RWPE1 (cell line): ENCODE results near the gene NEK3.

Experiments used
- CTCF ChIA-PET: fragments of 350-600 bp; sonication (Branson Sonifier 250); formaldehyde crosslinking; extraction: SDS; loops from one replicate; lab custom pipeline; 2021; lab: Yijun Ruan, JAX
- POLR2A ChIA-PET: fragments of 400-600 bp; formaldehyde crosslinking; extraction: SDS; loops from one replicate; lab custom pipeline; 2020; ENCODE audit warnings: antibody characterized with exemption; ENCODE audit not compliant: low non-redundant PET; lab: Yijun Ruan, JAX
- DNase-seq: peaks from one replicate; pipeline ENCODE4 v3.0.0; 2012; ENCODE audit warnings: low spot score
- H3K27ac ChIP-seq: fragments of 450-650 bp; 2 replicates; pipeline ENCODE4 v1.5.1; 2017
- TF ChIP-seq, protein P1 (sequence below): fragments of 450-650 bp; conservative IDR thresholded peaks from 2 replicates; pipeline ENCODE4 v1.5.1; 2017; ENCODE audit warnings: low read depth, mild to moderate bottlenecking

The NEK3 gene

DNA sequence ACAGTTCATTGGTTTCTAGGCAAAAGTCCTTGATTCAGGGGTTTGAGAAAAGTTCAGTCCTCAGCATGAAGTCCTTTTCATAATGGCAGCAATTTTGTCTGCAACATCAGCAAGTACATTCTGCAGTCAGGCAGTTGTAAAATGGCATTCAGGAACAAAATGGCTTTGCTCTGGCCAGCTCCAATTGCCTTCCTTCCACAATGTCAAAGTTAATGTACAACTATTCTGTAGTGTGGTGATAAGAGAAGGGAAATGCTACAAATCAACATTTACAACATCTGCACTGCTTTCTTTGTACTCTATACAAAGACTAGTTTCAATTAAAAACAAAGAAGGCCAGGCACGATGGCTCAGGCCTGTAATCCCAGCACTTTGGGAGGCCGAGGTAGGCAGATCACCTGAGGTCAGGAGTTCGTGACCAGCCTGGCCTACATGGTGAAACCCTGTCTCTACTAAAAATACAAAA lies 1.8 kb upstream of the NEK3 start:
- TF ChIP-seq, protein P1, sequence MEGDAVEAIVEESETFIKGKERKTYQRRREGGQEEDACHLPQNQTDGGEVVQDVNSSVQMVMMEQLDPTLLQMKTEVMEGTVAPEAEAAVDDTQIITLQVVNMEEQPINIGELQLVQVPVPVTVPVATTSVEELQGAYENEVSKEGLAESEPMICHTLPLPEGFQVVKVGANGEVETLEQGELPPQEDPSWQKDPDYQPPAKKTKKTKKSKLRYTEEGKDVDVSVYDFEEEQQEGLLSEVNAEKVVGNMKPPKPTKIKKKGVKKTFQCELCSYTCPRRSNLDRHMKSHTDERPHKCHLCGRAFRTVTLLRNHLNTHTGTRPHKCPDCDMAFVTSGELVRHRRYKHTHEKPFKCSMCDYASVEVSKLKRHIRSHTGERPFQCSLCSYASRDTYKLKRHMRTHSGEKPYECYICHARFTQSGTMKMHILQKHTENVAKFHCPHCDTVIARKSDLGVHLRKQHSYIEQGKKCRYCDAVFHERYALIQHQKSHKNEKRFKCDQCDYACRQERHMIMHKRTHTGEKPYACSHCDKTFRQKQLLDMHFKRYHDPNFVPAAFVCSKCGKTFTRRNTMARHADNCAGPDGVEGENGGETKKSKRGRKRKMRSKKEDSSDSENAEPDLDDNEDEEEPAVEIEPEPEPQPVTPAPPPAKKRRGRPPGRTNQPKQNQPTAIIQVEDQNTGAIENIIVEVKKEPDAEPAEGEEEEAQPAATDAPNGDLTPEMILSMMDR: no peak
- no peak for DNase-seq
- H3K27ac ChIP-seq: no peak overlapping the region
- ChIA-PET POLR2A (no interaction called here), CTCF (no interaction called here)

DNA sequence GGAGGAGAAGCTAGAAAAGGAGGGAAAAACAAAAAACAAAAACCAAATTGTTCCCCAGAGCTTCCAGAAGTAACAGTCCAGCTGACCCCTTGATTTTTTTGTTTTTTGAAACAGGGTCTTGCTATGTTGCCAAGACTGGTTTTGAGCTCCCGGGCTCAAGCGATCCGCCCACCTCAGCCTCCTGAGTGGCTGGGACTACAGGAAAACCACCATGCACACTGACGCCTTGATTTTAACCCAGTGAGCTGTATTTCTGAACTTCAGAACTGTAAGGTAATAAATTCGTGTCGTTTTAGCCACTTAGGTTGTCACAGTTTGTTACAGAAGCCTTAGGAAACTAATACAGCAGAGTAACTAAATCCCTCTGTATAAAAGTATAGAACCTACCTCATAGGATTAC lies 1.1 kb upstream of the NEK3 start:
- TF ChIP-seq, protein P1: no peak
- CTCF ChIA-PET: interaction anchor here (0.7 kb wide), 1 partner anchor 290 kb away, joined by 4 read pairs; the partner anchor contains the start of gene VPS36
- no peak overlapping the region for H3K27ac ChIP-seq
- DNase-seq: no peak
- POLR2A ChIA-PET: no interaction called here

DNA sequence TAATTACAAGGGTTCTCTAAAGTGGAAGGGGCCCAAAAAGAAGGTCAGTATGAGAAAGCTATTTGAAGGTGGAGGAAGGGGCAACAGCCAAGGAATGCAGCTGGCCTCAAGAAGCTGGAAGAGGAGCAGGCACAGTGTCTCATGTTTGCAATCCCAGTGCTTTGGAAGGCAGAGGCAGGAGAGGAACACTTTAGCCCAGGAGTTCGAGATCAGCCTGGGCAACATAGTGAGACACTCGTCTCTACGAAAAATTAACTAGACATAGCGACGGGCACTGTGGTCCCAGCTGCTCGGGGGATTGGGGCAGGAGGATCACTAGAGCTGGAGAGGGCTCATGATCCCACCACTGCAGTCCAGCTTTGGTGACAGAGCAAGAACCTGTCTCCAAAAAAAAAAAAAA lies 656 bp upstream of the NEK3 start:
- H3K27ac ChIP-seq: no peak overlapping the region
- TF ChIP-seq, protein P1: no peak
- POLR2A ChIA-PET: no interaction called here
- CTCF ChIA-PET: interaction anchor here (1.5 kb wide), 1 partner anchor 291 kb away, joined by 4 read pairs; no protein-coding TSS in a partner anchor
- DNase-seq: no peak

DNA sequence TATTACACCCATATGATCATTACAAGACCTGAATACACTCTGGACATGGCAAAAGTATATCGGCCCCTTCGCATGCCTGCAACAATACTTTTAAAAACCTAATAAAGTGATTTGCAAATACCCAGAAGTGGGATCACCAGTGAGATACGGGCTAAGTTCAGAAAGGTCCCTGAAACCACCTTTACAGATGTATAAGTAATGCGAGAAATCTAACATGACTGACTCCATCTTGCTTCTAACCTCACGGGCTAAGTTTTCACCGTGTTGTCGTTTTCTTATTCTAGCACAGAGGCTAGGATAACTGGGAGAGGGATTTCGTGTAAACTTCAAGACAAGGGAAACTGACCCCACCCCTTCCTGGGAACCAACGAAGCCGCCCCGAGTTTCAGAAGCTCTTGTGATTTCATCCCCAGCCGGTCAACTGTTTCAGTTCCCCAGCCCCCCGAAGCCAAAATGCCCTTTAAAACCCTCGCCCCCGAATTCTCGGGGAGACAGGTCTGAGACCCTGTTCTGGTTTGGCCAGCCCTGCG lies 703 bp downstream of the NEK3 start:
- ChIA-PET CTCF (interaction anchor here (1.3 to 1.5 kb wide), 2 partner anchors 13 to 292 kb away, joined by 3 to 4 read pairs; no protein-coding TSS in a partner anchor), POLR2A (no interaction called here)

DNA sequence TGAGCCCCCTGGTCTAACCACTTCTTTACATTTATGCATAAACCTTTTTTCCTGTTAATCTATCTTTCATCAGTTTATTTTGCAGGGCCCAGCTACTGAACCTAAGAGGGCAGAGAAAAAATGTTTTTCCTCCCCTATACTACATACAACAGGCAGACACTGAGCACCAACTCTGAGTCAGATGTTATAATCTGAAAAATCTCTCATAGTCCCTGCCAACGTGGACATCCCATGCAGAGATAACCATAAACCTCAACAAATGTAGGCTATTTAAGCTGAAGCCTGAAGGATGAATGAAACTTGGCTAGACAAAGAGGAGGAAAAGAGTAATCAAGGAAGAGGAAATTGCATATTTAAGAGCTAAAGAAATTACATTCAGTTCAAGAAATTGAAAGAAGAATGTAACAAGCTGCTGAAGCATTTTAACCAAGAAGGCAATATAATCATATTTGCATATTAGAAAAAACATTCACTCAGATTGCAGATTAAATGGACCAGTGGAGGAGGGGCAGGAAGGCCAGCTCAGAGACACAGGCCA lies 2.6 kb downstream of the NEK3 start:
- no peak overlapping the region for H3K27ac ChIP-seq
- TF ChIP-seq, protein P1: no peak
- CTCF ChIA-PET: interaction anchor here (0.6 to 1.5 kb wide), 2 partner anchors 22 to 957 kb away, joined by 3 read pairs; no protein-coding TSS in a partner anchor
- DNase-seq: no peak
- POLR2A ChIA-PET: no interaction called here

More for the DNA sequence above, 703 bp downstream of the NEK3 start:
- peak overlapping the region; percentile 77 for H3K27ac ChIP-seq
- TF ChIP-seq, protein P1: no peak
- DNase-seq: peak; percentile 22

DNA sequence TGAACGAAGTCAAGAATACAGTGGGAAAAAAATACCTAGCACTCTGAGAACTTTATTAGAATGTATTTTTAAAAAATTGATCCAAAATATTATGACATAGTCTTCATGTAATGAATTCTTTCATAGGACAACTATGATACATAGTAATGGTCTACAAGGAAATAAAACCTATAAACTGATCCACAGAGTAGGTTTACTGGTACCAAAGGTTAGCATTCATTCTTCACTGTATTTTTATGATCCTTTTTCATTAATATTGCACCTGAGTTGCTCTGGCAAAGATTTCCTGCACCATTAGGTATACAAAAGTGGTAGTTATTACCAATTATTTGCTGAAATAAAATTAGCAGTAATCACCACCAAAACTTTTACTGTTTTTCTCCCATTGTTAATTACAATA lies 4.2 kb downstream of the NEK3 start:
- ChIA-PET POLR2A (no interaction called here), CTCF (no interaction called here)
- no peak for DNase-seq
- TF ChIP-seq, protein P1: no peak
- H3K27ac ChIP-seq: no peak overlapping the region
